H9 (cell line): ENCODE results near the gene COX8A. TPM values are rescaled to one million over a fixed set of nuclear protein-coding genes. Genes with fewer than 3 reads are reported as not detected.

ENCODE experiments used
- DNase-seq: peaks from one replicate; pipeline ENCODE4 v3.0.0-alpha.2; 2017
- H2AFZ ChIP-seq: one replicate; pipeline ENCODE4 v1.6.1; 2013; ENCODE audit warnings: mild to moderate bottlenecking, low read length, control low read depth, moderate library complexity
- H2AK5ac ChIP-seq: 2 replicates; pipeline ENCODE4 v1.6.1; 2013; ENCODE audit warnings: low read length, control low read depth, mixed read lengths; ENCODE audit not compliant: insufficient read length
- H2BK120ac ChIP-seq: one replicate; pipeline ENCODE4 v1.6.1; 2013; ENCODE audit warnings: low read depth, mild to moderate bottlenecking, low read length, control low read depth, inconsistent platforms; ENCODE audit not compliant: poor library complexity, severe bottlenecking
- H2BK12ac ChIP-seq: 2 replicates; pipeline ENCODE4 v1.6.1; 2013; ENCODE audit warnings: low read length, control low read depth, mixed read lengths, low read depth; ENCODE audit not compliant: insufficient read length
- H2BK15ac ChIP-seq: 2 replicates; pipeline ENCODE4 v1.6.1; 2013; ENCODE audit warnings: low read depth, low read length, control low read depth
- H2BK20ac ChIP-seq: one replicate; pipeline ENCODE4 v1.6.1; 2013; ENCODE audit warnings: low read depth, mild to moderate bottlenecking, low read length, control low read depth, inconsistent platforms; ENCODE audit not compliant: poor library complexity, severe bottlenecking
- H2BK5ac ChIP-seq: 2 replicates; pipeline ENCODE4 v1.6.1; 2013; ENCODE audit warnings: low read length, control low read depth, mixed read lengths; ENCODE audit not compliant: insufficient read length
- H3K14ac ChIP-seq: 2 replicates; pipeline ENCODE4 v1.6.1; 2013; ENCODE audit warnings: low read length, control low read depth; ENCODE audit not compliant: insufficient read depth
- H3K18ac ChIP-seq: 2 replicates; pipeline ENCODE4 v1.6.1; 2013; ENCODE audit warnings: low read depth, mild to moderate bottlenecking, mixed read lengths, low read length, control low read depth; ENCODE audit not compliant: insufficient read length
- H3K23ac ChIP-seq: 2 replicates; pipeline ENCODE4 v1.6.1; 2013; ENCODE audit warnings: low read length, control low read depth, mixed read lengths, low read depth; ENCODE audit not compliant: insufficient read length
- H3K23me2 ChIP-seq: 2 replicates; pipeline ENCODE4 v1.6.1; 2013; ENCODE audit warnings: low read depth, mild to moderate bottlenecking, mixed read lengths, low read length, control low read depth; ENCODE audit not compliant: insufficient read length, poor library complexity, severe bottlenecking
- H3K27ac ChIP-seq: 2 replicates; pipeline ENCODE4 v1.5.1; 2013; ENCODE audit warnings: low read length, control low read depth, mixed read lengths, low read depth; ENCODE audit not compliant: insufficient read length
- H3K27me3 ChIP-seq: 2 replicates; pipeline ENCODE4 v1.6.1; 2013; ENCODE audit warnings: low read length, control low read depth, inconsistent platforms; ENCODE audit not compliant: insufficient read depth
- H3K4ac ChIP-seq: 2 replicates; pipeline ENCODE4 v1.6.1; 2013; ENCODE audit warnings: low read depth, mild to moderate bottlenecking, control low read depth, inconsistent platforms, low read length, moderate library complexity
- H3K4me1 ChIP-seq: 2 replicates; pipeline ENCODE4 v1.6.1; 2013; ENCODE audit warnings: low read length, control low read depth, inconsistent platforms; ENCODE audit not compliant: insufficient read depth
- H3K4me2 ChIP-seq: 2 replicates; pipeline ENCODE4 v1.6.1; 2013; ENCODE audit warnings: low read length, control low read depth, mixed read lengths; ENCODE audit not compliant: insufficient read length, insufficient read depth
- H3K56ac ChIP-seq: 2 replicates; pipeline ENCODE4 v1.6.1; 2013; ENCODE audit warnings: low read depth, mild to moderate bottlenecking, mixed read lengths, low read length, control low read depth; ENCODE audit not compliant: insufficient read length
- H3K79me1 ChIP-seq: 2 replicates; pipeline ENCODE4 v1.6.1; 2013; ENCODE audit warnings: low read depth, mild to moderate bottlenecking, moderate library complexity, low read length, control low read depth, inconsistent platforms; ENCODE audit not compliant: insufficient read depth, poor library complexity, severe bottlenecking
- H3K79me2 ChIP-seq: 2 replicates; pipeline ENCODE4 v1.6.1; 2013; ENCODE audit warnings: low read length, control low read depth, inconsistent platforms; ENCODE audit not compliant: insufficient read depth
- H3K9ac ChIP-seq: 2 replicates; pipeline ENCODE4 v1.6.1; 2013; ENCODE audit warnings: low read length, control low read depth, mixed read lengths; ENCODE audit not compliant: insufficient read length; ENCODE audit errors: extremely low read depth
- H3K9me3 ChIP-seq: one replicate; pipeline ENCODE4 v1.6.1; 2013; ENCODE audit warnings: low read depth, low read length, inconsistent platforms; ENCODE audit not compliant: control insufficient read depth
- H3T11ph ChIP-seq: one replicate; pipeline ENCODE4 v1.6.1; 2013; ENCODE audit warnings: mild to moderate bottlenecking, low read length, control low read depth, inconsistent platforms
- H4K20me1 ChIP-seq: one replicate; pipeline ENCODE4 v1.6.1; 2013; ENCODE audit not compliant: control insufficient read depth, insufficient read length, insufficient read depth
- H4K5ac ChIP-seq: 2 replicates; pipeline ENCODE4 v1.6.1; 2013; ENCODE audit warnings: low read depth, mild to moderate bottlenecking, mixed read lengths, low read length, control low read depth; ENCODE audit not compliant: insufficient read length
- H4K8ac ChIP-seq: replicated peaks from 2 replicates; pipeline ENCODE4 v1.6.1; 2013; ENCODE audit warnings: low read length, control low read depth, mixed read lengths, low read depth; ENCODE audit not compliant: insufficient read length
- H4K91ac ChIP-seq: 2 replicates; pipeline ENCODE4 v1.6.1; 2013; ENCODE audit warnings: low read depth, mild to moderate bottlenecking, moderate library complexity, mixed read lengths, low read length, control low read depth; ENCODE audit not compliant: insufficient read length
- H3K27ac Mint-ChIP-seq, 3 experiments: 2 replicates in 2 of 3; 3 replicates in 1 of 3; pipeline ENCODE4 v1.8.0; 2020 to 2021; ENCODE audit warnings: mixed read lengths in 3 of 3, mild to moderate bottlenecking in 1 of 3, moderate library complexity in 1 of 3
- H3K27me3 Mint-ChIP-seq: 2 replicates; pipeline ENCODE4 v1.8.0; 2021; ENCODE audit warnings: low read depth, mild to moderate bottlenecking, moderate library complexity, mixed read lengths
- H3K36me3 Mint-ChIP-seq, 3 experiments: 2 replicates in 2 of 3; 3 replicates in 1 of 3; pipeline ENCODE4 v1.8.0; 2020 to 2021; ENCODE audit warnings: low read depth in 3 of 3, mixed read lengths in 3 of 3; ENCODE audit not compliant: insufficient read depth in 1 of 3
- H3K4me1 Mint-ChIP-seq, 2 experiments: 2 replicates each; pipeline ENCODE4 v1.8.0; 2020; ENCODE audit warnings: mixed read lengths in 2 of 2
- H3K4me3 Mint-ChIP-seq, 2 experiments: 2 replicates in 1 of 2; 3 replicates in 1 of 2; pipeline ENCODE4 v1.8.0; 2020 to 2021; ENCODE audit warnings: mild to moderate bottlenecking in 2 of 2, mixed read lengths in 2 of 2, moderate library complexity in 1 of 2
- H3K9me3 Mint-ChIP-seq, 2 experiments: 2 replicates in 1 of 2; 3 replicates in 1 of 2; pipeline ENCODE4 v1.8.0; 2020; ENCODE audit warnings: mild to moderate bottlenecking in 2 of 2, mixed read lengths in 2 of 2, moderate library complexity in 1 of 2
- WGBS: extraction: QIAGEN DNeasy Blood & Tissue Kit; methylation state at CpG from one replicate; pipeline ENCODE4 v1.1.7; 2013; ENCODE audit warnings: missing lambda C conversion rate, low lambda C conversion rate, mixed read lengths; ENCODE audit not compliant: insufficient read length; ENCODE audit errors: extremely low coverage; 5-methylcytosine and 5-hydroxymethylcytosine counted together
- total RNA-seq: library from RNA; stranded (reverse); gene quantifications from 2 replicates; pipeline ENCODE4 v1.2.1, GENCODE V29; 2021
- TF ChIP-seq, protein P1 (sequence below): fragments of 200-600 bp; sonication (generic); conservative IDR thresholded peaks from 3 replicates; pipeline ENCODE4 v1.8.0; 2021; ENCODE audit warnings: antibody characterized with exemption, mild to moderate bottlenecking

COX8A gene
- total RNA-seq, 1 experiment from 2014 or later, result 429 TPM

DNA sequence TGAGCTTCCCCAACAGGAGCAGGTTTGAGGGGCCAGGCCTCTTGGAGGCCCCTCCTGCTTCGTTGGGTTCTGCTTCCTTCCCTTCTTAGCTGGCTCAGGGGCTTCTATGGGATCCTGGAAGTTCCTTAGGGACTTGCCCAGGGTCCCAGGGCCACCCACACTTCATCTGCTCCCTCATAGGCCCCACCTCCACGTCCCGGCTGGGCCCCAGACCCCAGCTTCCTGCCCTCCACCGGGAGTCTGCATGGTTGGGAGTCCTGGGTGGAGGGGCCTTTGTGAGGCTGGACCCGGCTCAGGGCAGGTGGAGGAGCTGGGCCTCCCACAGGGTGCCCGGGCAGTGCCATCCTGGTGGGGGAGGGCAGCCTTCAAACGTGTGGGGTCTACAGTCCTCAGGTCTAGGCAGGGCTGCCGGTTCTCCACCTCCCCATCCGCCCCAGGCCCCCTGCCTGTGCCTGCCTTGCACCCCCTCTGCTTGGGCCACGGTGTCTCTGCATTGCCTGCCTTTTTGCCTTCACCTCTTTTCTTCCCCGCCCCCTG, 23.4 kb downstream of the COX8A start:
- H4K20me1 ChIP-seq, result no peaks in the 10 kb centered on the region
- no CpG with 5 or more reads among the region's 11 CpGs for WGBS

More for the DNA sequence above, 23.4 kb downstream of the COX8A start:
- Histone ChIP-seq H3K4me2 (no peak overlapping the region), H3K23me2 (peaks cover 11% of the 10 kb centered on the region), H3K27me3 (peaks cover 3% of the 10 kb centered on the region; the same call in 1 of the 2 replicates), H3K4ac (no peak overlapping the region), H3K9me3 (no peaks in the 10 kb centered on the region), H3K14ac (no peak overlapping the region), H4K5ac (no peak overlapping the region), H3K27ac (no peak overlapping the region), H2AK5ac (no peak overlapping the region), H3K79me2 (no peaks in the 10 kb centered on the region), H2BK15ac (no peak overlapping the region), H3K23ac (no peak overlapping the region), H4K8ac (no peak overlapping the region), H2AFZ (no peak overlapping the region), H2BK5ac (no peak overlapping the region), H3K79me1 (no peaks in the 10 kb centered on the region), H2BK20ac (no peak overlapping the region), H2BK12ac (no peak overlapping the region), H3K56ac (no peak overlapping the region), H4K91ac (no peak overlapping the region), H3T11ph (no peak overlapping the region), H2BK120ac (no peak overlapping the region), H3K18ac (no peak overlapping the region), H3K9ac (no peak overlapping the region), H3K4me1 (no peaks in the 10 kb centered on the region)
- TF ChIP-seq, protein P1, sequence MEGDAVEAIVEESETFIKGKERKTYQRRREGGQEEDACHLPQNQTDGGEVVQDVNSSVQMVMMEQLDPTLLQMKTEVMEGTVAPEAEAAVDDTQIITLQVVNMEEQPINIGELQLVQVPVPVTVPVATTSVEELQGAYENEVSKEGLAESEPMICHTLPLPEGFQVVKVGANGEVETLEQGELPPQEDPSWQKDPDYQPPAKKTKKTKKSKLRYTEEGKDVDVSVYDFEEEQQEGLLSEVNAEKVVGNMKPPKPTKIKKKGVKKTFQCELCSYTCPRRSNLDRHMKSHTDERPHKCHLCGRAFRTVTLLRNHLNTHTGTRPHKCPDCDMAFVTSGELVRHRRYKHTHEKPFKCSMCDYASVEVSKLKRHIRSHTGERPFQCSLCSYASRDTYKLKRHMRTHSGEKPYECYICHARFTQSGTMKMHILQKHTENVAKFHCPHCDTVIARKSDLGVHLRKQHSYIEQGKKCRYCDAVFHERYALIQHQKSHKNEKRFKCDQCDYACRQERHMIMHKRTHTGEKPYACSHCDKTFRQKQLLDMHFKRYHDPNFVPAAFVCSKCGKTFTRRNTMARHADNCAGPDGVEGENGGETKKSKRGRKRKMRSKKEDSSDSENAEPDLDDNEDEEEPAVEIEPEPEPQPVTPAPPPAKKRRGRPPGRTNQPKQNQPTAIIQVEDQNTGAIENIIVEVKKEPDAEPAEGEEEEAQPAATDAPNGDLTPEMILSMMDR, result no peak
- Mint-ChIP-seq H3K4me1 (peaks cover 7 to 13% of the 10 kb centered on the region in 2 experiments), H3K36me3 (peaks cover 19 to 50% (median 47%) of the 10 kb centered on the region in 3 experiments), H3K9me3 (no peaks in the 10 kb centered on the region), H3K27ac (peak overlapping the region in 1 of 3 experiments; percentile 81; a peak in 3 of 7 replicates), H3K4me3 (peak overlapping the region in 1 of 2 experiments; percentile 72; a peak in 4 of 5 replicates), H3K27me3 (peaks cover 19% of the 10 kb centered on the region)
- no peak for DNase-seq
